H1 (cell line): ENCODE data around the gene ADARB2. TPM values are rescaled to one million over a fixed set of nuclear protein-coding genes. Genes with fewer than 3 reads are reported as not detected.

ENCODE experiments used
- CTCF ChIA-PET: fragments of 300-600 bp; sonication (Branson Sonifier 250); formaldehyde crosslinking; loops from one replicate; lab custom pipeline; 2021; ENCODE audit not compliant: partially characterized antibody; lab: Charles Lee
- POLR2A ChIA-PET: fragments of 300-600 bp; sonication (Branson Sonifier 250); formaldehyde crosslinking; loops from one replicate; lab custom pipeline; 2021; ENCODE audit warnings: inconsistent platforms; ENCODE audit not compliant: partially characterized antibody; lab: Charles Lee
- DNase-seq, 2 experiments: peaks; one replicate each; pipeline versions ENCODE4 v3.0.0 to v3.0.0-alpha.2; 2010 to 2022; ENCODE audit warnings: low spot score in 2 of 2, low read depth in 1 of 2, mixed read lengths in 1 of 2
- FAIRE-seq: peaks from 2 replicates; lab custom pipeline; 2011; peaks lifted over from hg19 to GRCh38; lab: Jason Lieb, UNC
- H2AFZ ChIP-seq: 2 replicates; pipeline ENCODE4 v1.8.1; 2012; ENCODE audit warnings: low read length, inconsistent platforms
- H2AK5ac ChIP-seq: 2 replicates; pipeline ENCODE4 v1.6.1; 2013; ENCODE audit warnings: low read depth, low read length
- H2BK120ac ChIP-seq: replicated peaks from 2 replicates; pipeline ENCODE3; 2013; ENCODE audit warnings: low read depth, low read length, inconsistent platforms
- H2BK12ac ChIP-seq: 2 replicates; pipeline ENCODE4 v1.6.1; 2013; ENCODE audit warnings: low read depth, low read length
- H2BK15ac ChIP-seq: 2 replicates; pipeline ENCODE4 v1.6.1; 2013; ENCODE audit warnings: low read length
- H2BK20ac ChIP-seq: 2 replicates; pipeline ENCODE4 v1.6.1; 2013; ENCODE audit warnings: low read length
- H2BK5ac ChIP-seq: 2 replicates; pipeline ENCODE4 v1.6.1; 2013; ENCODE audit warnings: low read depth, low read length
- H3K14ac ChIP-seq: 2 replicates; pipeline ENCODE4 v1.6.1; 2013; ENCODE audit warnings: inconsistent platforms; ENCODE audit not compliant: insufficient read length
- H3K18ac ChIP-seq: 2 replicates; pipeline ENCODE4 v1.6.1; 2013; ENCODE audit warnings: low read length; ENCODE audit errors: extremely low read depth
- H3K23ac ChIP-seq: 2 replicates; pipeline ENCODE4 v1.6.1; 2013; ENCODE audit warnings: inconsistent platforms; ENCODE audit not compliant: insufficient read length
- H3K23me2 ChIP-seq: 2 replicates; pipeline ENCODE4 v1.6.1; 2013; ENCODE audit warnings: low read depth, low read length
- H3K27ac ChIP-seq: 2 replicates; pipeline ENCODE4 v1.6.1; 2011; ENCODE audit warnings: low read depth, low read length, inconsistent platforms
- H3K27me3 ChIP-seq, 4 experiments: replicated peaks in 1 of 4; 1 replicate in 1 of 4; 2 replicates in 3 of 4; pipeline versions ENCODE4 v1.6.1 to v1.8.1; 2011 to 2013; ENCODE audit warnings: low read length in 3 of 4, mild to moderate bottlenecking in 3 of 4, inconsistent platforms in 2 of 4, mixed read lengths in 2 of 4, moderate library complexity in 1 of 4; ENCODE audit not compliant: control insufficient read depth in 3 of 4, insufficient read depth in 3 of 4; ENCODE audit errors: extremely low read depth in 1 of 4
- H3K36me3 ChIP-seq, 4 experiments: 2 replicates each; pipeline versions ENCODE4 v1.6.1 to v1.8.1; 2011 to 2013; ENCODE audit warnings: mild to moderate bottlenecking in 4 of 4, low read length in 3 of 4, moderate library complexity in 2 of 4, control low read depth in 1 of 4, inconsistent platforms in 1 of 4; ENCODE audit not compliant: insufficient read depth in 4 of 4, control insufficient read depth in 2 of 4
- H3K4ac ChIP-seq: replicated peaks from 2 replicates; pipeline ENCODE3; 2013; ENCODE audit warnings: low read length, low read depth, mixed read lengths, inconsistent platforms; ENCODE audit not compliant: insufficient read length
- H3K4me1 ChIP-seq, 4 experiments: replicated peaks in 1 of 4; 1 replicate in 1 of 4; 2 replicates in 3 of 4; pipeline versions ENCODE4 v1.6.1 to v1.8.1; 2011 to 2013; ENCODE audit warnings: low read length in 3 of 4, inconsistent platforms in 2 of 4, mixed read lengths in 1 of 4; ENCODE audit not compliant: insufficient read depth in 4 of 4, control insufficient read depth in 3 of 4
- H3K4me2 ChIP-seq, 2 experiments: 2 replicates each; pipeline versions ENCODE4 v1.6.1 to v1.8.1; 2011 to 2013; ENCODE audit warnings: low read depth in 2 of 2, low read length in 2 of 2, control low read depth in 1 of 2, inconsistent platforms in 1 of 2, mild to moderate bottlenecking in 1 of 2; ENCODE audit not compliant: insufficient read depth in 1 of 2
- H3K4me3 ChIP-seq, 4 experiments: fragments of 200-600, 300-600 bp in 1 of 4; sonication (generic), shearing (Covaris generic), sonication (Bioruptor Twin) in 1 of 4; 2 replicates each; pipeline versions ENCODE4 v1.5.1 to v1.8.1; 2011 to 2016; ENCODE audit warnings: low read length in 4 of 4, low read depth in 3 of 4, control low read depth in 2 of 4, inconsistent platforms in 2 of 4, mild to moderate bottlenecking in 2 of 4, mixed read lengths in 1 of 4, moderate library complexity in 1 of 4; ENCODE audit not compliant: insufficient read depth in 2 of 4; ENCODE audit errors: extremely low read depth in 1 of 4
- H3K56ac ChIP-seq: replicated peaks from 2 replicates; pipeline ENCODE3; 2013; ENCODE audit warnings: low read depth, mild to moderate bottlenecking, mixed read lengths, low read length, inconsistent platforms; ENCODE audit not compliant: insufficient read length
- H3K79me1 ChIP-seq: 2 replicates; pipeline ENCODE4 v1.6.1; 2013; ENCODE audit warnings: low read depth, low read length, control low read depth
- H3K79me2 ChIP-seq, 2 experiments: 2 replicates each; pipeline versions ENCODE4 v1.6.1 to v1.8.1; 2012 to 2013; ENCODE audit warnings: low read length in 2 of 2, mild to moderate bottlenecking in 2 of 2, inconsistent platforms in 1 of 2; ENCODE audit not compliant: insufficient read depth in 2 of 2, control insufficient read depth in 1 of 2
- H3K9ac ChIP-seq, 4 experiments: replicated peaks in 1 of 4; 1 replicate in 1 of 4; 2 replicates in 3 of 4; pipeline versions ENCODE4 v1.6.1 to v1.8.1; 2011 to 2013; ENCODE audit warnings: low read depth in 3 of 4, low read length in 3 of 4, control low read depth in 2 of 4, mild to moderate bottlenecking in 2 of 4, moderate library complexity in 2 of 4, inconsistent platforms in 1 of 4; ENCODE audit errors: extremely low read depth in 1 of 4
- H3K9me3 ChIP-seq, 2 experiments: 2 replicates each; pipeline versions ENCODE4 v1.6.1 to v1.8.1; 2012 to 2013; ENCODE audit warnings: mild to moderate bottlenecking in 2 of 2, moderate library complexity in 2 of 2, control low read depth in 1 of 2, inconsistent platforms in 1 of 2, low read depth in 1 of 2, low read length in 1 of 2, mixed read lengths in 1 of 2; ENCODE audit not compliant: insufficient read depth in 2 of 2
- H4K20me1 ChIP-seq, 2 experiments: replicated peaks in 1 of 2; 2 replicates each; pipeline versions ENCODE3 to v1.8.1; 2011 to 2013; ENCODE audit warnings: inconsistent platforms in 2 of 2, low read length in 2 of 2, mild to moderate bottlenecking in 1 of 2; ENCODE audit not compliant: insufficient read depth in 2 of 2, control insufficient read depth in 1 of 2
- H4K5ac ChIP-seq: 2 replicates; pipeline ENCODE4 v1.6.1; 2013; ENCODE audit warnings: low read length, low read depth, mixed read lengths, inconsistent platforms; ENCODE audit not compliant: insufficient read length
- H4K8ac ChIP-seq: 2 replicates; pipeline ENCODE4 v1.8.0; 2013; ENCODE audit warnings: mild to moderate bottlenecking, moderate library complexity, low read length, inconsistent platforms; ENCODE audit not compliant: insufficient read depth; ENCODE audit errors: extremely low read depth
- H4K91ac ChIP-seq: replicated peaks from 2 replicates; pipeline ENCODE3; 2013; ENCODE audit warnings: low read length, mixed read lengths, inconsistent platforms; ENCODE audit not compliant: insufficient read length
- EGR1 ChIP-seq: IDR thresholded peaks from 2 replicates; pipeline ENCODE4 v1.6.1; 2011; ENCODE audit warnings: low read depth, low read length, borderline replicate concordance
- RAD21 ChIP-seq, 2 experiments: IDR thresholded peaks in 1 of 2; conservative IDR thresholded peaks in 1 of 2; 2 replicates each; pipeline ENCODE4 v1.6.1; 2011; ENCODE audit warnings: low read depth in 2 of 2, low read length in 2 of 2, improper control_type of control experiment in 1 of 2, inconsistent platforms in 1 of 2, mild to moderate bottlenecking in 1 of 2, moderate library complexity in 1 of 2
- WGBS, 2 experiments: shearing (Covaris generic) in 1 of 2; methylation state at CpG; one replicate each; pipeline versions ENCODE4 v1.1.6 to v1.1.7; 2013 to 2015; ENCODE audit warnings: low lambda C conversion rate in 2 of 2, mixed read lengths in 2 of 2, inconsistent platforms in 1 of 2, low coverage in 1 of 2, missing lambda C conversion rate in 1 of 2; ENCODE audit not compliant: insufficient replicate concordance in 2 of 2, insufficient coverage in 1 of 2, insufficient read length in 1 of 2; ENCODE audit errors: extremely low coverage in 1 of 2, missing lambda C conversion rate in 1 of 2; 5-methylcytosine and 5-hydroxymethylcytosine counted together
- polyA plus RNA-seq, 7 experiments: library from polyadenylated mRNA; depleted of rRNA in 3 of 7; stranded (reverse) in 5 of 7; unstranded in 2 of 7; fragments of >200 nt in 5 of 7; fragments of 200-250 nt in 2 of 7; gene quantifications; 1 replicate in 5 of 7; 2 replicates in 1 of 7; 4 replicates in 1 of 7; pipeline versions ENCODE4 v1.2.1 to v1.2.3, GENCODE V29; 2011 to 2013; ENCODE audit warnings: missing spikeins in 2 of 7, mixed read lengths in 2 of 7
- total RNA-seq: library from RNA; stranded (reverse); fragmentation: NEBNext Ultra II Directional; extraction: Animal tissue kit (Norgen Biotek cat#: 25700); gene quantifications from 2 replicates; pipeline ENCODE4 v1.2.1, GENCODE V29; 2021
- TF ChIP-seq, protein P1 (sequence below), 3 experiments: IDR thresholded peaks; 1 replicate in 2 of 3; 2 replicates in 1 of 3; pipeline versions ENCODE4 v1.5.1 to v1.6.1; 2011; ENCODE audit warnings: low read length in 3 of 3, mild to moderate bottlenecking in 3 of 3, inconsistent platforms in 2 of 3, low read depth in 1 of 3, moderate library complexity in 1 of 3; ENCODE audit not compliant: insufficient read depth in 1 of 3; ENCODE audit errors: control extremely low read depth in 1 of 3

ADARB2 gene
- total and polyA plus RNA-seq, 2 of the 8 experiments (the other 6 are each of a cell fraction or from before 2014, with no cell fraction given) = 2.2 to 2.8 TPM

DNA sequence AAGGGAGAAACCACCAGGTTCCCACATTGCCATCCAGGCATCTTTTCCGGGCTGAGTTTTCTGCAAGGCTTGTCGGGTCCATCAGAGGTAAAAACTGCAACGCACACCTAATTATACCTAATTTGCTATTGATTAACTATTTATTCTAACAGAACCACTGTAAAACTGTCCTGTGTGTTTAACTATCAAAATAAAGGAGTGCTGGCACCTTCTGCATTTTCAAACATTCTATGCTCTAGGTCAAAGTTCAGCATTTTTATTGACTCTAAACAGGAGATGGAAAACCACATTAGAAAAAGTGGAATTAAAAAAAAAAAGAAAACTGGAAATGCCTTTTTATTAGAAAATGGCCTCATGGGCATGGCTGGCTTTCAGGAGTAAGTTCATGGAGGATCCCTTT lies 82.0 kb downstream of the ADARB2 start:
- no peak overlapping the region for H3K56ac ChIP-seq
- H3K27me3 ChIP-seq = no peaks in the 10 kb centered on the region
- H3K4me3 ChIP-seq = no peak overlapping the region
- CTCF ChIA-PET = interaction anchor here (1.1 to 1.6 kb wide), 3 partner anchors 15 to 275 kb away, joined by 3 to 4 read pairs (median 3); no protein-coding TSS in a partner anchor
- H2BK120ac ChIP-seq = no peak overlapping the region
- H3K79me1 ChIP-seq = no peaks in the 10 kb centered on the region
- no peak for DNase-seq
- H4K8ac ChIP-seq = no peak overlapping the region
- no peak overlapping the region for H4K5ac ChIP-seq
- H3K9ac ChIP-seq = no peak overlapping the region
- H3K23me2 ChIP-seq = no peaks in the 10 kb centered on the region
- H2BK20ac ChIP-seq = no peak overlapping the region
- no peak overlapping the region for H3K4ac ChIP-seq
- H2AK5ac ChIP-seq = no peak overlapping the region
- TF ChIP-seq, protein P1, sequence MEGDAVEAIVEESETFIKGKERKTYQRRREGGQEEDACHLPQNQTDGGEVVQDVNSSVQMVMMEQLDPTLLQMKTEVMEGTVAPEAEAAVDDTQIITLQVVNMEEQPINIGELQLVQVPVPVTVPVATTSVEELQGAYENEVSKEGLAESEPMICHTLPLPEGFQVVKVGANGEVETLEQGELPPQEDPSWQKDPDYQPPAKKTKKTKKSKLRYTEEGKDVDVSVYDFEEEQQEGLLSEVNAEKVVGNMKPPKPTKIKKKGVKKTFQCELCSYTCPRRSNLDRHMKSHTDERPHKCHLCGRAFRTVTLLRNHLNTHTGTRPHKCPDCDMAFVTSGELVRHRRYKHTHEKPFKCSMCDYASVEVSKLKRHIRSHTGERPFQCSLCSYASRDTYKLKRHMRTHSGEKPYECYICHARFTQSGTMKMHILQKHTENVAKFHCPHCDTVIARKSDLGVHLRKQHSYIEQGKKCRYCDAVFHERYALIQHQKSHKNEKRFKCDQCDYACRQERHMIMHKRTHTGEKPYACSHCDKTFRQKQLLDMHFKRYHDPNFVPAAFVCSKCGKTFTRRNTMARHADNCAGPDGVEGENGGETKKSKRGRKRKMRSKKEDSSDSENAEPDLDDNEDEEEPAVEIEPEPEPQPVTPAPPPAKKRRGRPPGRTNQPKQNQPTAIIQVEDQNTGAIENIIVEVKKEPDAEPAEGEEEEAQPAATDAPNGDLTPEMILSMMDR (IDR thresholded peaks at IDR 0.05; ENCODE audit: control extremely low read depth in 1 of 3, insufficient read depth in 1 of 3, low read depth in 1 of 3, low read length in 3 of 3) = no peak
- TF ChIP-seq EGR1 = no peak
- no peak for TF ChIP-seq RAD21 (IDR thresholded peaks at IDR 0.05 in 1 of 2, conservative IDR thresholded peaks at IDR 0.05 in 1 of 2; ENCODE audit: low read depth in 2 of 2, low read length in 2 of 2)
- TF ChIP-seq, all 59 proteins: peak for 0
- POLR2A ChIA-PET = no interaction called here
- no peak overlapping the region for H4K91ac ChIP-seq
- H2BK5ac ChIP-seq = no peak overlapping the region
- no peak overlapping the region for H3K4me2 ChIP-seq
- H3K79me2 ChIP-seq = no peaks in the 10 kb centered on the region
- H2AFZ ChIP-seq = no peak overlapping the region
- no peak overlapping the region for H2BK12ac ChIP-seq
- 89% methylated on average over 3 of the region's 3 CpGs; no CpG with 5 or more reads in 1 of the 2 experiments for WGBS, 2 experiments
- no peak overlapping the region for H3K14ac ChIP-seq
- no peak for FAIRE-seq
- H3K27ac ChIP-seq = no peak overlapping the region
- no peaks in the 10 kb centered on the region for H3K36me3 ChIP-seq
- no peak overlapping the region for H3K18ac ChIP-seq
- no peak overlapping the region for H2BK15ac ChIP-seq
- peaks cover 0 to 5% (median 2%) of the 10 kb centered on the region in 4 experiments; a peak in 3 of 7 replicates for H3K4me1 ChIP-seq
- H3K9me3 ChIP-seq = no peaks in the 10 kb centered on the region
- H4K20me1 ChIP-seq = peaks cover 0 to 2% of the 10 kb centered on the region in 2 experiments
- H3K23ac ChIP-seq = no peak overlapping the region
